Progenitor cell of endocrine pancreas (in vitro differentiated cells): ENCODE data around the gene CAP1. TPM values are rescaled to one million over a fixed set of nuclear protein-coding genes. Genes with fewer than 3 reads are reported as not detected.

ENCODE experiments used
- DNase-seq: peaks from one replicate; pipeline ENCODE4 v3.0.0; 2021; ENCODE audit warnings: low spot score; ENCODE audit not compliant: unreplicated experiment
- H3K27ac Mint-ChIP-seq: 2 replicates; pipeline ENCODE4 v1.8.0; 2021; ENCODE audit warnings: mild to moderate bottlenecking, moderate library complexity, mixed read lengths
- H3K27me3 Mint-ChIP-seq: 2 replicates; pipeline ENCODE4 v1.8.0; 2021; ENCODE audit warnings: mixed read lengths
- H3K36me3 Mint-ChIP-seq: 2 replicates; pipeline ENCODE4 v1.8.0; 2022; ENCODE audit warnings: mixed read lengths; ENCODE audit not compliant: insufficient read depth
- H3K4me1 Mint-ChIP-seq: 2 replicates; pipeline ENCODE4 v1.8.0; 2021; ENCODE audit warnings: low read depth, mixed read lengths
- H3K4me3 Mint-ChIP-seq: 2 replicates; pipeline ENCODE4 v1.8.0; 2021; ENCODE audit warnings: low read depth, mild to moderate bottlenecking, moderate library complexity, mixed read lengths
- H3K9me3 Mint-ChIP-seq: 2 replicates; pipeline ENCODE4 v1.8.0; 2021; ENCODE audit warnings: low read depth, mixed read lengths
- total RNA-seq: library from RNA; stranded (reverse); gene quantifications from 2 replicates; pipeline ENCODE4 v1.2.1, GENCODE V29; 2021
- TF ChIP-seq, protein P1 (sequence below): fragments of 200-600 bp; sonication (generic); IDR thresholded peaks from one replicate; pipeline ENCODE4 v1.5.0; 2021; ENCODE audit warnings: antibody characterized with exemption, mild to moderate bottlenecking; ENCODE audit not compliant: unreplicated experiment

The CAP1 gene
- total RNA-seq, 1 donor from 2014 or later = 154 TPM

DNA sequence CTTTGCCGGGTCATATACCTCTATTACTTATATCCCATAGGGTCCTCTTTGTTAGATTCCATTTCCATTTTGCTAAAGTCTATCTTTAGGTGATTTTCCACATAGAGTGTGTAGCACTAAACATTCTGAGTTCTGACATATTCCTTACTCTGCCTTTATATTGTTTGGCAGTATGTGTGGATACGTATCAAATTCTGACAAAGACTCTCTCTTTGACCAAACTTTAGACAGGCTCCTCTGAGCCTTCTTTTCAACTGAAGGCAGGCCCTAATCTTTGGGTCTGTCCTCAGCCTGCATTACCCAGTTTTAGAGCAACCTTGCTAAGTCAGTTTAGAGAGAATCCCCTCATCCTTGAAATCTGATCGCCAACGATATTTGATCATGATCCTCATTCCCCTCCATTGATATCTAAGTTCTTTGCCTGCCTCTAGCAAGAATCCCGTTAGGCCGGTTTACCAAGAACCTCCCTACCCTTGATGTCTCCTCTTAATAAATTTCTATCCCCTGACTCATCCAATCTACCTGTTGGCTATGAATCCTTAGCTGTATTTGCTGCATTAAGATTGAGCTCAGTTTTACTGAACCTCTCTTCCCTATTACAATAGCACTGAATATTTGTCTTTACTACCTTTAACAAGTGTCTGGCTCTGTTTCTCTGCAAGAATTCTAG, 66.9 kb downstream of the CAP1 start:
- H3K4me3 Mint-ChIP-seq = no peak overlapping the region
- no peaks in the 10 kb centered on the region for H3K4me1 Mint-ChIP-seq
- peak overlapping the region; percentile 1 for H3K27ac Mint-ChIP-seq
- H3K9me3 Mint-ChIP-seq = peaks cover 16% of the 10 kb centered on the region
- H3K27me3 Mint-ChIP-seq = peaks cover 30% of the 10 kb centered on the region
- peaks cover 2% of the 10 kb centered on the region for H3K36me3 Mint-ChIP-seq
- TF ChIP-seq, protein P1, sequence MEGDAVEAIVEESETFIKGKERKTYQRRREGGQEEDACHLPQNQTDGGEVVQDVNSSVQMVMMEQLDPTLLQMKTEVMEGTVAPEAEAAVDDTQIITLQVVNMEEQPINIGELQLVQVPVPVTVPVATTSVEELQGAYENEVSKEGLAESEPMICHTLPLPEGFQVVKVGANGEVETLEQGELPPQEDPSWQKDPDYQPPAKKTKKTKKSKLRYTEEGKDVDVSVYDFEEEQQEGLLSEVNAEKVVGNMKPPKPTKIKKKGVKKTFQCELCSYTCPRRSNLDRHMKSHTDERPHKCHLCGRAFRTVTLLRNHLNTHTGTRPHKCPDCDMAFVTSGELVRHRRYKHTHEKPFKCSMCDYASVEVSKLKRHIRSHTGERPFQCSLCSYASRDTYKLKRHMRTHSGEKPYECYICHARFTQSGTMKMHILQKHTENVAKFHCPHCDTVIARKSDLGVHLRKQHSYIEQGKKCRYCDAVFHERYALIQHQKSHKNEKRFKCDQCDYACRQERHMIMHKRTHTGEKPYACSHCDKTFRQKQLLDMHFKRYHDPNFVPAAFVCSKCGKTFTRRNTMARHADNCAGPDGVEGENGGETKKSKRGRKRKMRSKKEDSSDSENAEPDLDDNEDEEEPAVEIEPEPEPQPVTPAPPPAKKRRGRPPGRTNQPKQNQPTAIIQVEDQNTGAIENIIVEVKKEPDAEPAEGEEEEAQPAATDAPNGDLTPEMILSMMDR = no peak
- DNase-seq = no peak

DNA sequence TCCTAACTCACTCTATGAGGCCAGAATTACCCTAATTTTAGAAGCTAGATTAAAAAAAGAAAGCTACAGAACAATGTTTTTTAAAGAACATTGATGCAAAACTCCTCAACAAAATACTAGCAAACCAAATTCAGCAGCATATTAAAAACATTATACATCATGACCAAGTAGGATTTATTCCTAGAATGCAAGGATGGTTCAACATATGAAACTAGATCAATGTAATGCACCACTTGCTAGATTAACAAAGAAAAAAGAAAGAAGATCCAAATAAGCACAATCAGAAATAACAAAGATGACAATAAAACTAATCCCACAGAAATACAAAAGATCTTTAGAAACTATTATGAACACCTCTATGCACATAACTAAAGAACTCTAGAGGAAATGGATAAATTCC, 69.9 kb downstream of the CAP1 start:
- H3K27me3 Mint-ChIP-seq = peaks cover 33% of the 10 kb centered on the region
- no peak for DNase-seq
- H3K36me3 Mint-ChIP-seq = peaks cover 2% of the 10 kb centered on the region
- no peaks in the 10 kb centered on the region for H3K4me1 Mint-ChIP-seq
- no peak overlapping the region for H3K4me3 Mint-ChIP-seq
- H3K9me3 Mint-ChIP-seq = peaks cover 11% of the 10 kb centered on the region
- no peak overlapping the region for H3K27ac Mint-ChIP-seq
- TF ChIP-seq, protein P1 = no peak

DNA sequence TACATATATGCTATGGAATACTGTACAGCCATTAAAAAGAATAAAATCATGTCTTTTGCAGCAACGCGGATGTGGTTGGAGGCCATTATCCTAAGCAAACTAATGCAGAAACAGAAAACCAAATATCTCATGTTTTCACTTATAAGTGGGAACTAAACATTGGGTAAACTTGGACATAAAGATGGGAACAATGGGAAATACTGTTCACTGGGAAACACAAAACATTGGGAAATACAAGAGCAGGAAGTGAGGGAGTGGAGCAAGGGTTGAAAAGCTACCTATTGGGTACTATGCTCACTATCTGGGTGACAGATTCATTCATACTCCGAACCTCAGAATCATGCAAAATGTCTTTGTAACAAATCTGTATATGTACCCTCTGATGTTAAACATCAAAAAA, 73.9 kb downstream of the CAP1 start:
- DNase-seq = no peak
- no peak overlapping the region for H3K4me3 Mint-ChIP-seq
- H3K27me3 Mint-ChIP-seq = peaks cover 35% of the 10 kb centered on the region
- no peak overlapping the region for H3K27ac Mint-ChIP-seq
- TF ChIP-seq, protein P1 = no peak
- H3K36me3 Mint-ChIP-seq = peaks cover 2% of the 10 kb centered on the region
- peaks cover 7% of the 10 kb centered on the region for H3K9me3 Mint-ChIP-seq
- no peaks in the 10 kb centered on the region for H3K4me1 Mint-ChIP-seq

DNA sequence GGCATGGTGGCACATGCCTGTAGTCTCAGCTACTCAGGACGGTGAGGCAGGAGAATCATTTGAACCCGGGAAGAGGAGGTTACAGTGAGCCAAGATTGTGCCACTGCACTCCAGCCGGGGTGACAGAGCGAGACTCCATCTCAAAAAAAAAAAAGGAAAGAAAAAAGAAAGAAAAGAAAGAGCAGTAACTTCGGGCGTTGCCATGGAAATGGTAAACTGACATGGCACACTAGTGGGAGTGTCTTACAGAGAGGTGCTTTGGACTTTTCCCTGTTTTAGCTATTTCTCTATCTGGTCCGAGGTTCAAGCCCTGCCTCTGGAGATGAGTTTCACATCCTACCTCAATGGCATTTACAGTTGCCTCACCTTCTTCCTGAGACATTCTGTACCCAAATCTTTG, 79.6 kb downstream of the CAP1 start:
- Mint-ChIP-seq H3K27me3 (peaks cover 19% of the 10 kb centered on the region), H3K36me3 (no peaks in the 10 kb centered on the region), H3K9me3 (no peaks in the 10 kb centered on the region), H3K27ac (no peak overlapping the region), H3K4me1 (no peaks in the 10 kb centered on the region), H3K4me3 (no peak overlapping the region)
- no peak for DNase-seq
- TF ChIP-seq, protein P1 = no peak

Other genes starting within 250 kb of the CAP1 start
- 35.9 and 43.3 TPM in 2 replicates for gene TRIT1, start 157.2 kb upstream of the CAP1 start, total RNA-seq
- gene MYCL, start 138.8 kb upstream of the CAP1 start, total RNA-seq = 19.3 and 21.3 TPM in 2 replicates
- 1.8 and 2.4 TPM in 2 replicates for gene MFSD2A, start 85.6 kb upstream of the CAP1 start, total RNA-seq
- 64.6 and 67.3 TPM in 2 replicates for gene PPT1, start 56.5 kb downstream of the CAP1 start, total RNA-seq
- 20.5 TPM in 2 replicates for gene RLF, start 120.7 kb downstream of the CAP1 start, total RNA-seq
- not detected in 2 replicates for gene TMCO2, start 207.2 kb downstream of the CAP1 start, total RNA-seq
- gene ZMPSTE24, start 217.5 kb downstream of the CAP1 start, total RNA-seq = 40.4 and 41.9 TPM in 2 replicates